GM23248 (cell line): ENCODE measurements around the gene BRF1. TPM values are rescaled to one million over a fixed set of nuclear protein-coding genes. Genes with fewer than 3 reads are reported as not detected.

Experiments used
- DNase-seq: peaks from one replicate; pipeline ENCODE4 v3.0.0-alpha.2; 2015
- H2AFZ ChIP-seq: fragments of 200-600 bp; sonication (generic); 2 replicates; pipeline ENCODE4 v1.6.1; 2016; ENCODE audit warnings: antibody characterized with exemption
- H3F3A ChIP-seq: fragments of 200-600 bp; sonication (generic); 2 replicates; pipeline ENCODE4 v1.6.1; 2016; ENCODE audit warnings: mild to moderate bottlenecking, antibody characterized with exemption, mixed run types; ENCODE audit not compliant: insufficient read depth
- H3K27ac ChIP-seq: fragments of 200-600 bp; sonication (generic); 2 replicates; pipeline ENCODE4 v1.5.1; 2016; ENCODE audit warnings: mild to moderate bottlenecking
- H3K27me3 ChIP-seq: fragments of 200-600 bp; sonication (generic); replicated peaks from 2 replicates; pipeline ENCODE4 v1.6.1; 2016; ENCODE audit warnings: mild to moderate bottlenecking; ENCODE audit not compliant: insufficient read depth
- H3K36me3 ChIP-seq: fragments of 200-600 bp; sonication (generic); 2 replicates; pipeline ENCODE4 v1.6.1; 2016; ENCODE audit warnings: low read depth, mild to moderate bottlenecking
- H3K4me1 ChIP-seq: fragments of 200-600 bp; sonication (generic); 2 replicates; pipeline ENCODE4 v1.6.1; 2016; ENCODE audit warnings: mild to moderate bottlenecking; ENCODE audit not compliant: insufficient read depth
- H3K4me2 ChIP-seq: fragments of 200-600 bp; sonication (generic); one replicate; pipeline ENCODE4 v1.6.1; 2016; ENCODE audit warnings: mild to moderate bottlenecking; ENCODE audit not compliant: unreplicated experiment
- H3K4me3 ChIP-seq: fragments of 200-600 bp; sonication (generic); 2 replicates; pipeline ENCODE4 v1.5.1; 2016; ENCODE audit warnings: mild to moderate bottlenecking
- H3K79me2 ChIP-seq: fragments of 200-600 bp; sonication (generic); 2 replicates; pipeline ENCODE4 v1.6.1; 2016; ENCODE audit warnings: mild to moderate bottlenecking; ENCODE audit not compliant: insufficient read depth
- H3K9ac ChIP-seq: fragments of 200-600 bp; sonication (generic); 2 replicates; pipeline ENCODE4 v1.6.1; 2016; ENCODE audit warnings: mild to moderate bottlenecking
- H3K9me2 ChIP-seq: fragments of 200-600 bp; sonication (generic); 2 replicates; pipeline ENCODE4 v1.6.1; 2016; ENCODE audit warnings: mixed run types, mild to moderate bottlenecking, moderate library complexity; ENCODE audit not compliant: insufficient read depth
- H3K9me3 ChIP-seq: fragments of 200-600 bp; sonication (generic); one replicate; pipeline ENCODE4 v1.6.1; 2017; ENCODE audit warnings: low read depth
- H4K20me1 ChIP-seq: fragments of 200-600 bp; sonication (generic); 2 replicates; pipeline ENCODE4 v1.6.0; 2016; ENCODE audit not compliant: insufficient read depth
- EZH2 ChIP-seq: fragments of 200-600 bp; sonication (generic); IDR thresholded peaks from 2 replicates; pipeline ENCODE4 v1.6.1; 2018; ENCODE audit warnings: antibody characterized with exemption, mild to moderate bottlenecking; ENCODE audit not compliant: insufficient read depth, poor library complexity, severe bottlenecking
- EZH2phosphoT487 ChIP-seq: fragments of 200-600 bp; sonication (generic); IDR thresholded peaks from 2 replicates; pipeline ENCODE4 v1.6.1; 2018; ENCODE audit warnings: antibody characterized with exemption, moderate library complexity, mild to moderate bottlenecking, low read depth; ENCODE audit not compliant: insufficient read depth
- WGBS, 2 experiments: methylation state at CpG; one replicate each; pipeline ENCODE4 v1.1.6; 2015 to 2017; ENCODE audit warnings: low lambda C conversion rate in 2 of 2, low coverage in 1 of 2; ENCODE audit errors: missing lambda C conversion rate in 2 of 2; 5-methylcytosine and 5-hydroxymethylcytosine counted together
- in situ Hi-C: fragments of 300-500 bp; cut with MboI; formaldehyde crosslinking; loops from 2 replicates; pipeline ENCODE4 v1.15.0; 2020
- polyA plus RNA-seq: library from polyadenylated mRNA; unstranded; fragments of >200 nt; fragmentation: Nextera tagmentation; extraction: Ambion mirVana; gene quantifications from 2 replicates; pipeline ENCODE4 v1.2.1, GENCODE V29; 2016
- total RNA-seq: library from RNA; depleted of rRNA; stranded (reverse); fragments of >200 nt; shearing (Covaris generic); gene quantifications from 2 replicates; pipeline ENCODE4 v1.2.3, GENCODE V29; 2014

Gene BRF1
- total and polyA plus RNA-seq, 2 experiments from 2014 or later = 10.5 to 27.0 TPM

DNA sequence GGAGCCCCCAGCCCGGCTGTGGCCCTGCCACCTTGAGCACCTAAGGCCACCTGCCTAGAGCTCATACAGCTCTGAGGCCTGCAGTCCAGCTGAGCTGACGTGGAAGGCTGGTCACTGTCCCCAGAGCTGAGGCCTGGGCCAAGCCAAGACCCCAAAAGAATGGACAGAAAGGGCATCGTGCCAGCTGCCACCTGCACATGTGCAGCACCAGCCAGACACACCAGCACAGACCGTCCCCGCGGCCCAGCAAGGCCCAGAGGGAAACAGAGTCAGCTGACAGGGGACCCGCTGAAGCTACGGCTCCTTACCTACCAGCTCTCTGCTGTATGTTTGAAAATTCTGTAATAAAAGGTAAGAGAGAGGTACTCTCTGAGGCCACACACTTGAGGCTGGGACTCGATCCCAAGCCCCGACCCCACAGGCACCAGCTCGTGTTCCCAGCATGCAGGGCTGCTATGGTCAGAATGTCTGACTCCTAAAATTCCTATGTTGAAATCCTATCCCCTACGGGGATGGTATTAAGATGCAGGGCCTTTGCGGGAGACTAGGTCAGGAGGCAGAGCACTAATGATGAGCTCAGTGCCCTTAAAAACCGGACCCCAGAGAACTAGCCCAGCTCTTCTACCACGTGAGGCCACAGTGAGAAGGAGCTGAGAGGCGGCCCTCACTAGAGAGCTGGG, 25.4 kb downstream of the BRF1 start:
- no peak overlapping the region for H3K9ac ChIP-seq
- H3K9me3 ChIP-seq = no peaks in the 10 kb centered on the region
- H2AFZ ChIP-seq = no peak overlapping the region
- H3K4me2 ChIP-seq = no peak overlapping the region
- H3K4me1 ChIP-seq = no peaks in the 10 kb centered on the region
- in situ Hi-C loops = no loop called here
- H3K36me3 ChIP-seq = no peaks in the 10 kb centered on the region
- H3K27ac ChIP-seq = no peak overlapping the region
- DNase-seq = peak; percentile 69
- no peaks in the 10 kb centered on the region for H3K9me2 ChIP-seq
- no peaks in the 10 kb centered on the region for H4K20me1 ChIP-seq
- no peak overlapping the region for H3K4me3 ChIP-seq
- TF ChIP-seq EZH2phosphoT487 (no peak), EZH2 (no peak)
- H3K79me2 ChIP-seq = peaks cover 38% of the 10 kb centered on the region
- no peaks in the 10 kb centered on the region for H3K27me3 ChIP-seq
- 69 to 73% methylated on average over 14 to 16 of the region's 16 CpGs for WGBS, 2 experiments
- no peaks in the 10 kb centered on the region for H3F3A ChIP-seq

DNA sequence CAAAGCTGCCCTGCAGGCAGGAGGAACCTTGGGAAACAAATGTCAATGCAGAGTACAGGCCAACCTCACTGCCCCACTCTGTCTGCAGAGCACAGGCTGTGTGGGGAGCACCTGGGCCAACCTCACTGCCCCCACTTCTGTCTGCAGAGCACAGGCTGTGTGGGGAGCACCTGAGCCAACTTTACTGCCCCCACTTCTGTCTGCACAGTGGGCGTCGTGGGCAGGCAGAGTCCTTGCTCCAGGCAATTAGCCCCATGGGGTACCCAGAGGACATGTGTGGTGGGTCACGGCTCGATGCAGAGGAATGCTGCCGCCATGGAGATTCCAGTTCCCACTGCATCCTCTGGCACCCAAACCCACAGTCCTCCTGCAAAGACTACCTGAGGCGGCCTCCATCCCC, 26.2 kb downstream of the BRF1 start:
- H3K79me2 ChIP-seq = peaks cover 31% of the 10 kb centered on the region
- 89 to 93% methylated on average over 6 of the region's 6 CpGs for WGBS, 2 experiments
- no peak overlapping the region for H3K4me2 ChIP-seq
- H3K4me3 ChIP-seq = no peak overlapping the region
- in situ Hi-C loops = no loop called here
- no peaks in the 10 kb centered on the region for H3K36me3 ChIP-seq
- H4K20me1 ChIP-seq = no peaks in the 10 kb centered on the region
- H3K9me3 ChIP-seq = no peaks in the 10 kb centered on the region
- no peaks in the 10 kb centered on the region for H3K4me1 ChIP-seq
- H3K9me2 ChIP-seq = no peaks in the 10 kb centered on the region
- no peak for DNase-seq
- H3K27ac ChIP-seq = no peak overlapping the region
- H2AFZ ChIP-seq = no peak overlapping the region
- TF ChIP-seq EZH2 (no peak), EZH2phosphoT487 (no peak)
- no peaks in the 10 kb centered on the region for H3F3A ChIP-seq
- H3K9ac ChIP-seq = no peak overlapping the region
- H3K27me3 ChIP-seq = no peaks in the 10 kb centered on the region

DNA sequence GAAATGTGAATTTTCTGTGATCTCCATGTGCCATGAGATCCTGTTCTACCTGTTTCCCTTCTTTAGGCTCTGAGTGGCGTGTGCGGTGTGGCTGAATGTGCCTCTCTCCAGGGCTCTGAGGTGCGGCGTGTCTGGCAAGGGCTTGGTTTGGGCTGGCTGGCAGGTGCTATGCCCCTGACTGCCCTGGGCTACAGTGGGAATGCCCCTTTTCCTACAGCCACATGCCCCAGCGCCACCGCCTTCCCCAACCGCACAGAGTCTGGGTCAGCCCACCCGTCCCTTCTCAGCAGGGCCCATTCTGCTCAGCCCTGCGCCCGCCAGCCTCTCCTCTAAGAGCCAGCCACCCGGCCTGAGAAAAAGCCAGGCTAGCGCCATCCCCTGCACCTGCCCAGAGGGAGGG, 27.7 kb downstream of the BRF1 start:
- H3K79me2 ChIP-seq = peaks cover 15% of the 10 kb centered on the region
- TF ChIP-seq EZH2phosphoT487 (no peak), EZH2 (no peak)
- H2AFZ ChIP-seq = no peak overlapping the region
- no peak overlapping the region for H3K4me3 ChIP-seq
- in situ Hi-C loops = no loop called here
- H3K9me2 ChIP-seq = no peaks in the 10 kb centered on the region
- H4K20me1 ChIP-seq = no peaks in the 10 kb centered on the region
- H3K9ac ChIP-seq = no peak overlapping the region
- H3K27ac ChIP-seq = no peak overlapping the region
- no peaks in the 10 kb centered on the region for H3K27me3 ChIP-seq
- no peak for DNase-seq
- H3F3A ChIP-seq = no peaks in the 10 kb centered on the region
- H3K4me1 ChIP-seq = no peaks in the 10 kb centered on the region
- 88 to 93% methylated on average over 12 of the region's 12 CpGs for WGBS, 2 experiments
- no peaks in the 10 kb centered on the region for H3K9me3 ChIP-seq
- H3K4me2 ChIP-seq = no peak overlapping the region
- H3K36me3 ChIP-seq = no peaks in the 10 kb centered on the region

DNA sequence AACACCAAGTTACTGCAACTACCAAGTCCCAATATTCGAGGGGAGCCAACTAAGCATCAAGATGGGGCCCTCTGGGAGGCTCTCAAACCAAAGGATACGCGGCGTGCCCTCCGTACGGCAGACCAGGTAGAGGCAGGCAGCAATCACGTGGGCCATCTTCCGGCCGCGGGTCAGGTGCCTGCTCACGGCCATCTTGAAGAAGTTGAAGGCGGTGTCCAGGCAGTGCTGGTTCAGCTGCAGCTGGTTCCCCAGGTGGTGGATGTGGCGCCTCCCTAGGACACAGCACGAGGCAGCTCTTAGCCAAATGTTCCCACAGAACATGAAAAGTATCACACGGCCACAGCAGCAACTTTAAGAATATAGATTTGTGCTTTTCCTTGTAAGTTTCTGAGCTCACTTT, 28.2 kb downstream of the BRF1 start:
- Histone ChIP-seq H3K79me2 (peaks cover 10% of the 10 kb centered on the region), H3K4me3 (no peak overlapping the region), H3K9me3 (no peaks in the 10 kb centered on the region), H3F3A (no peaks in the 10 kb centered on the region), H3K9ac (no peak overlapping the region), H4K20me1 (no peaks in the 10 kb centered on the region), H3K27ac (no peak overlapping the region), H3K4me2 (no peak overlapping the region), H3K36me3 (no peaks in the 10 kb centered on the region), H2AFZ (no peak overlapping the region), H3K9me2 (no peaks in the 10 kb centered on the region), H3K27me3 (no peaks in the 10 kb centered on the region), H3K4me1 (no peaks in the 10 kb centered on the region)
- TF ChIP-seq EZH2 (no peak), EZH2phosphoT487 (no peak)
- in situ Hi-C loops = no loop called here
- no peak for DNase-seq
- WGBS, 2 experiments = 89 to 94% methylated on average over 15 of the region's 15 CpGs
